Renal pelvis (tissue), 4 donors: Measurements from ENCODE around the gene SPOCK2. TPM values are rescaled to one million over a fixed set of nuclear protein-coding genes. Genes with fewer than 3 reads are reported as not detected.

ENCODE experiments used
- DNase-seq: peaks from one replicate; pipeline ENCODE4 v3.0.0-alpha.2; 2013
- polyA plus RNA-seq, 3 donors: library from polyadenylated mRNA; unstranded; fragments of 120-200 nt; gene quantifications; one replicate each; pipeline ENCODE4 v1.2.1, GENCODE V29; 2013; ENCODE audit not compliant: insufficient read length in 3 of 3

Gene SPOCK2
- polyA plus RNA-seq, 3 donors = 156 to 163 (median 159) TPM

GRCh38 chr10:72012796-72013195 is 75.6 kb downstream of the SPOCK2 start:
- DNase-seq = no peak

GRCh38 chr10:72011976-72012512 is 76.3 kb downstream of the SPOCK2 start:
- DNase-seq = no peak

GRCh38 chr10:72011468-72011867 is 76.9 kb downstream of the SPOCK2 start:
- DNase-seq = no peak

- no peak for DNase-seq
These were observed 77.3 kb downstream of the SPOCK2 start for GRCh38 chr10:72011016-72011415.

GRCh38 chr10:72010234-72010973 is 77.9 kb downstream of the SPOCK2 start:
- DNase-seq = no peak

- DNase-seq = peak; percentile 88
These were observed 78.8 kb downstream of the SPOCK2 start for GRCh38 chr10:72009425-72010081.

- DNase-seq = no peak
These were observed 79.3 kb downstream of the SPOCK2 start for GRCh38 chr10:72009051-72009424.

Other genes with a start within 250 kb of the SPOCK2 start
- gene PSAP, start 237.3 kb downstream of the SPOCK2 start, polyA plus RNA-seq = 100 to 1,000 TPM; 787 to 897 (median 858) TPM
- gene CHST3, start 124.2 kb downstream of the SPOCK2 start, polyA plus RNA-seq = 10 to 100 TPM; 16.3 to 18.8 (median 17.9) TPM
- gene ANAPC16, start 127.5 kb upstream of the SPOCK2 start, polyA plus RNA-seq = 100 to 1,000 TPM; 180 to 186 (median 183) TPM
- gene ASCC1, start 127.7 kb upstream of the SPOCK2 start, polyA plus RNA-seq = 10 to 100 TPM; 38.5 to 57.4 (median 43.2) TPM
- 10 to 100 TPM; 51.4 to 75.0 (median 66.2) TPM for gene DDIT4, start 185.4 kb upstream of the SPOCK2 start, polyA plus RNA-seq